ENCODE results near the gene SARDH.

Gene SARDH

GRCh38 chr9:133733421-133733795 lies 4.7 kb downstream of the SARDH start:
- no peak for DNase-seq (ENCODE audit: low read depth)

GRCh38 chr9:133732639-133733408 lies 5.3 kb downstream of the SARDH start:
- DNase-seq (ENCODE audit: low read depth) = no peak

DNA sequence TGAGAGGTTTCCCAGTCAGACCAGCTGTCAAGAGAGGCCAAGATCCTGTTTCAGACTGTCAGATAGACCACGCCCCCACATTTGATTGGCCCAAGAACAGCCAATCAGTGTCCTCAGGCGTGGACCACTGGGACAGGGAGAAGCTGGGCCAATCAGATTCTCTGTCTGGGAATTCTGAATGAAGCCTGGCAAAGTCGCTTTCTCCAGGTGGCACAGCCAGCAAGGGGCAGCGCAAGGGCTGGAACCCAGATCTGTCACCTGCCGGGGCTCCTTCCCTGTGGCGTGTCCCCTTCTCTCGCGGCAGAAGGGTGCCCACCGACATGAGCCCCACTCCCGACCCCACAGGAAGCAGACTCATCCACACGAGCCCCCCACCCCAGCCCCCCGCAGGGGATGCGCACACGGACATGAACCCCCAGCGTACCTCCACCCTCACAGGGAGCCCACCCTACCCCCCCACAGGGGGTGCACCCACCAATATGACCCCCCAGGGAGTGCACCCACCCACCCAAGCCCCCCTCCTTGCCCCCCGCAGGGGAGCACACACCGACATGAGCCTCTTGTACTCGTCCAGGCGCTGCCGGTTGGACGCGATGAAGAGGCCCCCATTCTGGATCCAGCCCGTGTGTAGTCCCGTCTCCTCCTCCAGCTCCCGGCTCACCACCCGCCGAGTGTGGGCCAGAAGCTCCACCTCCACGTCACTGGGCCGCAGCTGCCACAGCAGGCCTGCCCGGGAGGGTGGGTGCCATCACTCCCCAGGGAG lies 6.1 kb downstream of the SARDH start:
- no peak for DNase-seq (ENCODE audit: low read depth)

- no peak for DNase-seq (ENCODE audit: low read depth)
Measured at GRCh38 chr9:133730994-133731715, 7.0 kb downstream of the SARDH start.

DNA sequence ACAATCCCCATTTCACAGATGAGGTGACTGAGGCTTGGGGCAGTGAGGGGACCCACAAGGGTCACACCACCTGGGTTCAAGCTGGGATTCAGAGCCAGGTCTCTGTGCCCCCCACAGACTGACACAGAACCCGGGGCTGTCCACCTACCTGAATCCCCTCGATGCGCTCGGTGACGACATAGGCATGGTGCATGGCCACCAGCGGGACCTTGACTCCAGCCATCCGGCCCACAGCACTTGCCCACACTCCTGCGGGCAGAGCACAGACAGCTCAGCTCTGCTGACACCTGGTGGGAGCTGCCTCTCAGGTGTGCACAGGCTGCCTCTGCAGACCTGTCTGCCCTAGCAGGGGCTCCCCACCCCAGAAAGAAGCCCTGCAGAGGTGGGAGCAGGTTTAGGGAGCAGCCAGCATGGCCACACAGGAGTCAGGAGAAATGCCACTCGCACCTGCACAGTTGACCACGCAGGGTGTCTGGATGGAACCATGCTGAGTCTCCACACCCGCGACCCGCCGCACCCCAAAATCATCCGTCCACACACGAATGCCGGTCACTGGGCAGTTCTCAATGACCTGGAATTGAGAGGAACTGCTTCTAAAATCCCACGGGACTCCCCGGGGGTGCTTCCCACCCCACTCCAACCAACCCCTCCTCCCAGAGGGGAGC lies 8.4 kb downstream of the SARDH start:
- DNase-seq (ENCODE audit: low read depth) = no peak

DNA sequence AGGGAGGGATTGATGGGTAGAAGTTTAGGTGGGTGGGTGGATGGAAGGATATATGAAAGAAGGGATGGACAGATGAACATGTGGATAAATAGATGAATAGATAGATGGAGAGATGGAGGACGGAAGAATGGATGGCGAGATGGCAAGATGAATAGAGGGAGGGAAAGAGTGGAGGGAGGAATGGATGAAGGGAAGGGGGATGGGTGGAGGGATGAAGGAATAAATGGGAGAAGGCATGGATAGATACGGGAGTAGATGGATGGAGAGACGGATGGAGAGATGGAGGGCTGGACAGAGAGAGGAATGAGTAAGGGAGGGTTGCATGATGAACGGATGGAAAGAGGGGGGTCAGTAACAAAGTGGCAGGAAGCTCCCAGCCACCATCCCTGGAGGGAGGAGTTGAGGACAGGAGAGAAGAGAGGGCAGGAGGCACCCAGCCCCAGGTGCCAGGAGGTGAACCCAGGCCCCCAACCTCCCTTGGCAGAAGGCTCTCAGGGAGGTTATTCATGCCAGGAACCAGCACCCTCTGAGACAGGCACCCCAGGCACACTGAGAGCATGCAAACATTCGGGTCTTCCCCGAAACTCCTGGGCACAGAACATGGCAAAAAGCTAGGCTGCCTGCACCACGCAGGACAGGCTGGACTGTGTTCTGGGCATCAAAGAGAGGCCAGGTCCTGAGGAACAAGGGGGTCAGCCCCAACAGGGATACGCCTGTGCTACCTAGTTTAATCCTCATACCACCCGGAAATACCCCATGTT lies 9.1 kb downstream of the SARDH start:
- no peak for DNase-seq (ENCODE audit: low read depth)

DNA sequence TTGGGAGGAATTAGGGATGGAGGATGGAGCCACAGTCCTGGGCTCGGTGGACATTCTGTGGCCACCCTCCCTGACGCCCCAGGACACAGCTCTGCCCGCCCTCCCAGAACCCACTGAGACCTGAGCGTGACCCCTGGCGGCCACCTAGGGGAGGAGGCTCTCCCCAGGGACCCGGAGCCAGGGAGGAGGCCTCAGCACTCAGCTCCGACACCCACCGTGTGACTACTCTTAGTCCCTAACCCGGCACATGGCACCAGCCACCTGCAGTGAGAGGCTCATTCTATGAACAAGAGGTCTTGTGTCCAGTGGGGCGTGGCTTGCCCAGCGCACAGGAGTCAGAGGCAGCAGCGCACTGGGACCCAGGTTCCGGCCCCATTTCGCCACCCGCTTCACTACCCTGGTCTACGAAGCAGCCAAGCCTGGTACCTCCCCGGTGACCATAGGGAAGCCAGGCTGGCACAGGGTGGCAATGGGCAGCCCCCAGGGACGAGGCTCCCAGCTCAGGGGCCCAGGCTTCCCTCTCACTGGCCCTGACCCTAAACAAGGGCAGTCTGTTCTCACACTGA lies 10.2 kb downstream of the SARDH start:
- no peak for DNase-seq (ENCODE audit: low read depth)

DNA sequence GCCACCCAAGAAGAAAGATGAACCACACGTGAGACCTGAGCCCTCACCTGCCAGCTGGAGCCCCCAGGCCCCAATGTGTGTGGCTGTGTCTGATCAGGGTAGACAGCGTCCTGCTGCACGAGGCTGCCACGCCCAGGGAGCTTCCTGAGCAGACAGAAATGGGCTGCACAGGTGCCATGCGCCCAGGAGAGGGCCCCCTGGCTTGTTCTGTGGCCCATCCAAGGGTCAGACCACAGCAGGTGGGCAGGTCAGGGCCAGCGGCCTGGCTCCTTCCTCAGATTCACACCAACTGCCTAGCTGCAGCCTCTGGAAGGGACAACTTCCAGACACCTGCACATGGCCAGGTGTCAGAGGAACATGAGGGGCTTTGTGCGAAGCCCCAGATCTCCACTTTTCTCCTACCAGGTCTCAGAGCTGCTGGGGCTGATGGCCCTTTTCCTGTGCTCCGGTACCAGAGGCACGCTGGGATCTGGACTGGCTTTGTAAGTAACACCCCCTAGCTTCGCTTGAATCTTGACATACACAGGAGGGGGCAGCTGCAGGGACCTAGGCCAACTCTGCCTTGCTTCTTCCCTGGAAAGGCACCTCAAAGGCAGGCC lies 10.8 kb downstream of the SARDH start:
- no peak for DNase-seq (ENCODE audit: low read depth)

GRCh38 chr9:133726401-133727276 lies 11.5 kb downstream of the SARDH start:
- peak; percentile 27 for DNase-seq (ENCODE audit: low read depth)

- no peak for DNase-seq (ENCODE audit: low read depth)
Measured at GRCh38 chr9:133725886-133726285, 12.3 kb downstream of the SARDH start.

- no peak for DNase-seq (ENCODE audit: low read depth)
Measured at GRCh38 chr9:133718563-133719315, 19.4 kb downstream of the SARDH start.

DNA sequence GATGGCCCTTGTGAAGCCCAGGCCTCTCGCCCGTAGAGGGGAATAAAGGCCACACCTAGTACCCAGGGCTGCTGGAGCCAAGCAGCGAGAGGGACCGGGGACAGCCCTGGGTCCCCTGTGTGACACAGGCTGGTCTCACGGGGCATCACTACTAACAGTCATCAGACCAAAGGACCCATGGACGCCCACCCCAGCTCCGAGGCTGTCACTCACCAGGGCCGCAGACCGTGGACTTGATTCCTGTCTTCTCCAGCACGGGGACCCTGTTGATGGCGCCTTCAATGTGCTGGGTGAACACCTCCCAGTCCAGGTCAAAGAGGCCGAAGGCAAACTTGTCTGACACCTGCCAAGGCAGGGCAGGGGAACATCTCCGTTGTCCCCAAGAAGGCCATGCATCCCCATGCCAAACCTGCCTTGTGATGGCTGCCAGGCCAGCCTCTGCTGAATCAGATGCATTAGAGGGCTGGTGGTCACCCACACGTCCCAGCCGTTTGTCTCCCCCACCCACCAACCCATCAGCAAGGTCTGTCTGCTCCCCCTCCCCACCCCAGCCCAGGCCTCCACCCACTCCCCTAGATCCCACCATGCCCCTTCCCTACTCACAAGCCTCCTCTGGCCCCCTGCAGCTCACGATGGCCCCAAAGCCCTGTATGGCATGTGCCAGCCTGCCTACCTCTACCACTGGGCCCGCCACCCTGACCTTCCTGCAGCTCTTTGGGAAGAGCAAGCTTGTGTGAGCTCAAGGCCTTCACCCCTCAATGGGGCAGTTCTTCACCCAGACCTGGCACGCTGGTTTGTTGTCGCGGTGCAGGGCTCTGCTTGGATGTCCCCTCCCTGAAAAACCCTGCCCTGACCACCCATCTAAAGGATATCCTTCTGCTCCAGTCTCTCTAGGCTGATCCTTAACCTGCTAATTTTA lies 20.8 kb downstream of the SARDH start:
- no peak for DNase-seq (ENCODE audit: low read depth)

- no peak for DNase-seq (ENCODE audit: low read depth)
Measured at GRCh38 chr9:133716564-133717112, 21.5 kb downstream of the SARDH start.

DNA sequence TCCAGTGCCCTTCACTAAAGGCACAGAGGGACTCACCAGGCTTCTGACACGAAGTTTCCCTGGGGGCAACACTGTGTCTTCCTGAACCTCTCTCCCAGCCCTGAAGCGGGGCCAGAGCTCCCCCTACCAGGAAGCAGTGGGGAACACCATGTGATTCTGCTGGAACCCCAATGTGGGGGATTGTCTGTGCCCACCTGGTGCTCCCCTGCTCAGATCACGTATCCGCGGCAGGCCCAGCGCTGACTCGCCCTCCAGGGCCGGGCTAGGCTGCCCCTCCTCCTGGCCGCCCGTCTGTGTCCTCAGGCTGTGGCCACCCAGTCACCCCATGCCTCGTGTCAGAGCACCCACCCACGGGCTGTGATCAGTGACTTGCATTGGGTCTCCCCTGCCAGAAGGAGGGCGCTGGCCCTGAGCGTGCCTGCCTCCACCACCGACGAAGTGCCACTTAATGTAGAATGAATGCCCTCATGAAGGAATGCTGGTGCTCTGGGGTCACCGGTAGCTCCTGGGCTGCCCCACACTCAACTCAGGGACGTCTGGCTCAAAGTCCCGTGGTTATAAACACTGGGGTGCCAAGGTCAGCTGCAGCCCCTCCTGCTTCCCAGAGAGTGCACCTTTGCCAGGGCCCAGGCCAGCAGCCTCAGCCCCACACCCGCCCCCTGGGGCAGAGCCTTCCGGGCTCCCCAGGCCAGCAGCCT lies 22.1 kb downstream of the SARDH start:
- DNase-seq (ENCODE audit: low read depth) = no peak

DNA sequence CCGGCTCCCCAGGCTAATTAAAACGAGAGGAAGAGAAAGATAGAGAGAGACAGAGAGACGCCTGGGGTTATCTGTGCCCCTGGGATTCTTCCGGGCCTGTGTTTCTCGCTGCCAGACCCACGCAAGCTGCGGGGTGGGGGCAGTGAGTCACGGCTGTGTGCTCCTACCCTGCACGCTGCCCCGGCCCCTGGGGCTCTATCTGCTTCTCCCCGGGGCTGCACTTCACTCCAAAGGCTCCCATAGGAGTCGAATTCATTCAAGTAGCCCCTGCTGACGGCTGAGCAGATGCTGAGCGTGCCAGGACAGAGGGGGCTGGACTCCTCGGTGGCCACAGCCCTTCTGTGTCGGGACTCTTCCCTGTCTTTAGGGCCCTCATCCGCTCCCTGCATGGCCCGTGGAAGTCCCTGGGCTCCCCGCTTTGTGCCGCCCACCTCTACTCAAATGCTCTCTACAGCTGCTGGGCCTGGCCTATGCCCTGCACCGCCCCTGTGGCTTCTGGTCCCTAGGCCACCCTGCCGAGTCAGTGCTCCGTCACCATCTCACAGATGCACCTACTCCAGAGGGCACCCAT lies 22.8 kb downstream of the SARDH start:
- DNase-seq (ENCODE audit: low read depth) = no peak

- DNase-seq (ENCODE audit: low read depth) = no peak
Measured at GRCh38 chr9:133714606-133715294, 23.4 kb downstream of the SARDH start.
